ENCODE data around the gene PSMG4.
A peak's percentile ranks its signal among the peaks of the same experiment; 100 is the strongest.

Gene PSMG4

GRCh38 chr6:3252369-3252768, 6.4 kb upstream of the PSMG4 start:
- DNase-seq (ENCODE audit: low read depth): peak; percentile 49

- DNase-seq (ENCODE audit: low read depth): no peak
Observed at GRCh38 chr6:3252861-3253596, 5.7 kb upstream of the PSMG4 start.

GRCh38 chr6:3253597-3253961, 5.2 kb upstream of the PSMG4 start:
- DNase-seq (ENCODE audit: low read depth): no peak

GRCh38 chr6:3258201-3258600, 546 bp upstream of the PSMG4 start:
- no peak for DNase-seq (ENCODE audit: low read depth)

- DNase-seq (ENCODE audit: low read depth): peak; percentile 59
Observed at GRCh38 chr6:3259491-3259958, 778 bp downstream of the PSMG4 start.

- no peak for DNase-seq (ENCODE audit: low read depth)
Observed at GRCh38 chr6:3260296-3260695, 1.5 kb downstream of the PSMG4 start.

- DNase-seq (ENCODE audit: low read depth): no peak
Observed at GRCh38 chr6:3260772-3261517, 2.2 kb downstream of the PSMG4 start.

- DNase-seq (ENCODE audit: low read depth): no peak
Observed at GRCh38 chr6:3261518-3261820, 2.7 kb downstream of the PSMG4 start.

- DNase-seq (ENCODE audit: low read depth): no peak
Observed at GRCh38 chr6:3261921-3262320, 3.2 kb downstream of the PSMG4 start.

GRCh38 chr6:3263096-3263495, 4.3 kb downstream of the PSMG4 start:
- DNase-seq (ENCODE audit: low read depth): no peak

- no peak for DNase-seq (ENCODE audit: low read depth)
Observed at GRCh38 chr6:3264356-3264755, 5.6 kb downstream of the PSMG4 start.

GRCh38 chr6:3265671-3266070, 6.9 kb downstream of the PSMG4 start:
- no peak for DNase-seq (ENCODE audit: low read depth)

- no peak for DNase-seq (ENCODE audit: low read depth)
Observed at GRCh38 chr6:3266170-3266569, 7.4 kb downstream of the PSMG4 start.

GRCh38 chr6:3267162-3267561, 8.4 kb downstream of the PSMG4 start:
- no peak for DNase-seq (ENCODE audit: low read depth)

- no peak for DNase-seq (ENCODE audit: low read depth)
Observed at GRCh38 chr6:3268680-3269079, 9.9 kb downstream of the PSMG4 start.

GRCh38 chr6:3269281-3269975, 10.7 kb downstream of the PSMG4 start:
- DNase-seq (ENCODE audit: low read depth): no peak

GRCh38 chr6:3270258-3270657, 11.5 kb downstream of the PSMG4 start:
- DNase-seq (ENCODE audit: low read depth): no peak

GRCh38 chr6:3271756-3272155, 13.0 kb downstream of the PSMG4 start:
- no peak for DNase-seq (ENCODE audit: low read depth)

GRCh38 chr6:3272911-3273547, 14.3 kb downstream of the PSMG4 start:
- no peak for DNase-seq (ENCODE audit: low read depth)

- DNase-seq (ENCODE audit: low read depth): no peak
Observed at GRCh38 chr6:3273707-3274521, 15.2 kb downstream of the PSMG4 start.
